ENCODE data around the gene ADAM12.

Gene ADAM12

DNA sequence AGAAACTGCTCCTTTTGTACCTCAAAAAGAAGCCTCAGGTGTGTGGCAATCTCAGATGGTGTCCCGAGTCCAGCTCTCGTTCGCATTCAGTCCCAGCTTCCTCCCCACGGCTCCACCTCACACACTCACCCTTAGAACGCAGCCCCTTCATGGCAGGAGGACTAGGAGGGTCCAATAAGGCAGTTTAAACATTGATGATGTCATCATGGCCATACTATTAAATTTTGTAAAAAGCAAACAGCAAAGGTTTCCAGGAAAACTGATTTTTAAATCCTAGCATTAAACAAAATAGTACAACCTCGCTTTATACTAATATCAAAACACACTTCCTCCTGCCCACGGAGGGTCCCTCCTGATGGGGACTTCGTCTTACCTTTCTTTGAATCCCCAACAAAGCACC lies 133.0 kb downstream of the ADAM12 start:
- no peaks in the 10 kb centered on the region for H3K9me2 ChIP-seq (replicated peaks; ENCODE audit: control insufficient read depth, low read length)
- no peak for TF ChIP-seq EZH2phosphoT487 (IDR thresholded peaks at IDR 0.05; ENCODE audit: borderline replicate concordance, low read length)
- TF ChIP-seq, protein P1, sequence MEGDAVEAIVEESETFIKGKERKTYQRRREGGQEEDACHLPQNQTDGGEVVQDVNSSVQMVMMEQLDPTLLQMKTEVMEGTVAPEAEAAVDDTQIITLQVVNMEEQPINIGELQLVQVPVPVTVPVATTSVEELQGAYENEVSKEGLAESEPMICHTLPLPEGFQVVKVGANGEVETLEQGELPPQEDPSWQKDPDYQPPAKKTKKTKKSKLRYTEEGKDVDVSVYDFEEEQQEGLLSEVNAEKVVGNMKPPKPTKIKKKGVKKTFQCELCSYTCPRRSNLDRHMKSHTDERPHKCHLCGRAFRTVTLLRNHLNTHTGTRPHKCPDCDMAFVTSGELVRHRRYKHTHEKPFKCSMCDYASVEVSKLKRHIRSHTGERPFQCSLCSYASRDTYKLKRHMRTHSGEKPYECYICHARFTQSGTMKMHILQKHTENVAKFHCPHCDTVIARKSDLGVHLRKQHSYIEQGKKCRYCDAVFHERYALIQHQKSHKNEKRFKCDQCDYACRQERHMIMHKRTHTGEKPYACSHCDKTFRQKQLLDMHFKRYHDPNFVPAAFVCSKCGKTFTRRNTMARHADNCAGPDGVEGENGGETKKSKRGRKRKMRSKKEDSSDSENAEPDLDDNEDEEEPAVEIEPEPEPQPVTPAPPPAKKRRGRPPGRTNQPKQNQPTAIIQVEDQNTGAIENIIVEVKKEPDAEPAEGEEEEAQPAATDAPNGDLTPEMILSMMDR (IDR thresholded peaks at IDR 0.05; ENCODE audit: low read depth, low read length, poor library complexity, severe bottlenecking), result no peak
- no peaks in the 10 kb centered on the region for H3K36me3 ChIP-seq (ENCODE audit: control insufficient read depth, low read length)
- no peak overlapping the region for H3K27ac ChIP-seq (ENCODE audit: low read depth, low read length)
- peaks cover 2% of the 10 kb centered on the region; the same call in 1 of the 2 replicates for H3K9me3 ChIP-seq (ENCODE audit: control insufficient read depth, insufficient read depth, low read length)
- no peaks in the 10 kb centered on the region for H3K27me3 ChIP-seq (ENCODE audit: control insufficient read depth, low read length)
- no peaks in the 10 kb centered on the region for H3K79me2 ChIP-seq (ENCODE audit: control insufficient read depth, low read length)
- H3K4me3 ChIP-seq (ENCODE audit: low read length), result no peak overlapping the region
- H3F3A ChIP-seq (ENCODE audit: control insufficient read depth, insufficient read depth), result no peaks in the 10 kb centered on the region
- H3K4me1 ChIP-seq (ENCODE audit: control insufficient read depth, low read length), result no peaks in the 10 kb centered on the region
- no peak overlapping the region for H3K4me2 ChIP-seq (ENCODE audit: low read length)
- H4K20me1 ChIP-seq (ENCODE audit: control insufficient read depth, insufficient read depth, low read depth, low read length), result no peaks in the 10 kb centered on the region

- no peaks in the 10 kb centered on the region for H3K9me2 ChIP-seq (replicated peaks; ENCODE audit: control insufficient read depth, low read length)
- H3K36me3 ChIP-seq (ENCODE audit: control insufficient read depth, low read length), result no peaks in the 10 kb centered on the region
- H3K27me3 ChIP-seq (ENCODE audit: control insufficient read depth, low read length), result no peaks in the 10 kb centered on the region
- H3F3A ChIP-seq (ENCODE audit: control insufficient read depth, insufficient read depth), result no peaks in the 10 kb centered on the region
- H3K79me2 ChIP-seq (ENCODE audit: control insufficient read depth, low read length), result no peaks in the 10 kb centered on the region
- no peak overlapping the region for H3K4me3 ChIP-seq (ENCODE audit: low read length)
- no peak overlapping the region for H3K4me2 ChIP-seq (ENCODE audit: low read length)
- H3K9me3 ChIP-seq (ENCODE audit: control insufficient read depth, insufficient read depth, low read length), result peaks cover 2% of the 10 kb centered on the region; the same call in 1 of the 2 replicates
- H4K20me1 ChIP-seq (ENCODE audit: control insufficient read depth, insufficient read depth, low read depth, low read length), result no peaks in the 10 kb centered on the region
- TF ChIP-seq, protein P1 (IDR thresholded peaks at IDR 0.05; ENCODE audit: low read depth, low read length, poor library complexity, severe bottlenecking), result no peak
- no peak overlapping the region for H3K27ac ChIP-seq (ENCODE audit: low read depth, low read length)
- H3K4me1 ChIP-seq (ENCODE audit: control insufficient read depth, low read length), result no peaks in the 10 kb centered on the region
These were observed 134.7 kb downstream of the ADAM12 start for GRCh38 chr10:126253611-126253998.

DNA sequence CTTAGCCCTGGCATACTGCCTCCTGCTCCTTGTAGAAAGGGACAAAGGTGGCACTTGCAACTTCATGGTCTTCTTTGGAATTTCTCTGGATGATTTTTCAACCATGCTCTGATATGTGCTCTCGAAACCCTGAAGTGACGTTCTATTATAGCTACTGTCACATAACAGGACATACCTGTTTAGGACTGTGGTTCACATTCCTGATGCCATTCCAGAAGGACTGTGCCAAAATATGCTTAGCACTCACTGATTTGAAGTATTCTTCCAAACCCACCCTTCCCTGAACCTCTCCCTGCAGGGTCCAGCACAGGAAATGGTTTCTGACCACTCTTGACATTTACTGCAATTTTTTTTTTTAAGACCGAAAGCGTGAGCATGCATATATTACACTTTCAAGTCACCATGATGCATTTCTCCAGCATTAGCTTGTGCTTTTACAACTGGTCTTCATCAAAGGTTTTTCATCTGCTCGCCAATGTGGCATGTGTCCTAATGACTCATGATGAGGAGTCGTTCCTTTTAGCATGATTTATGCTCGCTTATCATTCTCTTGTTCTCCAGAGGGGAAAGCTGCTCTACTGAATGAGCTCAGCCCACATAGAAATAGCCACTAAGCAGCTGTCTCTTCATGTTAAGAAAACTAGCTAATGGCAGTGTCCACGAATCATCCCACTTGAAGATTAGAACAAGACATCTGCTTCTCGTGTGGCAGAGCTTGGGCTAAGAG lies 135.2 kb downstream of the ADAM12 start:
- Histone ChIP-seq H3F3A (ENCODE audit: control insufficient read depth, insufficient read depth) (no peaks in the 10 kb centered on the region), H3K27ac (ENCODE audit: low read depth, low read length) (no peak overlapping the region), H3K4me1 (ENCODE audit: control insufficient read depth, low read length) (no peaks in the 10 kb centered on the region), H3K9me2 (replicated peaks; ENCODE audit: control insufficient read depth, low read length) (no peaks in the 10 kb centered on the region), H3K4me3 (ENCODE audit: low read length) (no peak overlapping the region), H3K79me2 (ENCODE audit: control insufficient read depth, low read length) (no peaks in the 10 kb centered on the region), H3K27me3 (ENCODE audit: control insufficient read depth, low read length) (no peaks in the 10 kb centered on the region), H3K36me3 (ENCODE audit: control insufficient read depth, low read length) (no peaks in the 10 kb centered on the region), H4K20me1 (ENCODE audit: control insufficient read depth, insufficient read depth, low read depth, low read length) (no peaks in the 10 kb centered on the region), H3K9me3 (ENCODE audit: control insufficient read depth, insufficient read depth, low read length) (peaks cover 2% of the 10 kb centered on the region; the same call in 1 of the 2 replicates), H3K4me2 (ENCODE audit: low read length) (no peak overlapping the region)
- no peak for TF ChIP-seq EZH2phosphoT487 (IDR thresholded peaks at IDR 0.05; ENCODE audit: borderline replicate concordance, low read length)

- H3K27me3 ChIP-seq (ENCODE audit: control insufficient read depth, low read length), result no peaks in the 10 kb centered on the region
- no peaks in the 10 kb centered on the region for H3K4me1 ChIP-seq (ENCODE audit: control insufficient read depth, low read length)
- H3K27ac ChIP-seq (ENCODE audit: low read depth, low read length), result no peak overlapping the region
- no peaks in the 10 kb centered on the region for H3K79me2 ChIP-seq (ENCODE audit: control insufficient read depth, low read length)
- H3K36me3 ChIP-seq (ENCODE audit: control insufficient read depth, low read length), result no peaks in the 10 kb centered on the region
- TF ChIP-seq, protein P1 (IDR thresholded peaks at IDR 0.05; ENCODE audit: low read depth, low read length, poor library complexity, severe bottlenecking), result no peak
- TF ChIP-seq EZH2phosphoT487 (IDR thresholded peaks at IDR 0.05; ENCODE audit: borderline replicate concordance, low read length), result no peak
- H3K9me2 ChIP-seq (replicated peaks; ENCODE audit: control insufficient read depth, low read length), result no peaks in the 10 kb centered on the region
- no peak overlapping the region for H3K4me3 ChIP-seq (ENCODE audit: low read length)
- H3K9me3 ChIP-seq (ENCODE audit: control insufficient read depth, insufficient read depth, low read length), result peaks cover 2% of the 10 kb centered on the region; the same call in 1 of the 2 replicates
- no peaks in the 10 kb centered on the region for H3F3A ChIP-seq (ENCODE audit: control insufficient read depth, insufficient read depth)
- no peak overlapping the region for H3K4me2 ChIP-seq (ENCODE audit: low read length)
- no peaks in the 10 kb centered on the region for H4K20me1 ChIP-seq (ENCODE audit: control insufficient read depth, insufficient read depth, low read depth, low read length)
These were observed 136.4 kb downstream of the ADAM12 start for GRCh38 chr10:126251778-126252407.

Measured in DOHH2 (cell line).